H1 (cell line): ENCODE data around the gene RADIL. TPM values are rescaled to one million over a fixed set of nuclear protein-coding genes. Genes with fewer than 3 reads are reported as not detected.

Experiments used
- CHD7 ChIP-seq: fragments of 300-600 bp; sonication (generic); IDR thresholded peaks from 2 replicates; pipeline ENCODE4 v1.7.1; 2012; ENCODE audit warnings: low read length, moderate library complexity, mild to moderate bottlenecking, inconsistent platforms; ENCODE audit not compliant: insufficient replicate concordance
- CTCF ChIP-seq, 3 experiments: IDR thresholded peaks; 1 replicate in 2 of 3; 2 replicates in 1 of 3; pipeline versions ENCODE4 v1.5.1 to v1.6.1; 2011; ENCODE audit warnings: low read length in 3 of 3, mild to moderate bottlenecking in 3 of 3, inconsistent platforms in 2 of 3, low read depth in 1 of 3, moderate library complexity in 1 of 3; ENCODE audit not compliant: insufficient read depth in 1 of 3; ENCODE audit errors: control extremely low read depth in 1 of 3
- FOSL1 ChIP-seq: IDR thresholded peaks from 2 replicates; pipeline ENCODE4 v1.6.1; 2011; ENCODE audit warnings: mild to moderate bottlenecking, low read depth, low read length, moderate library complexity; ENCODE audit not compliant: insufficient read depth
- JUND ChIP-seq: IDR thresholded peaks from 2 replicates; pipeline ENCODE4 v1.6.1; 2011; ENCODE audit warnings: mild to moderate bottlenecking, improper control_type of control experiment, low read length
- KDM5A ChIP-seq: fragments of 200-600 bp; IDR thresholded peaks from 2 replicates; pipeline ENCODE4 v1.7.1; 2012; ENCODE audit warnings: mild to moderate bottlenecking, low read length, inconsistent platforms, mixed read lengths
- RNF2 ChIP-seq: fragments of 200-900, 300-1000 bp; sonication (generic); IDR thresholded peaks from 2 replicates; pipeline ENCODE4 v1.7.1; 2016; ENCODE audit warnings: borderline replicate concordance, low read depth, mild to moderate bottlenecking, antibody characterized with exemption, low read length; ENCODE audit not compliant: poor library complexity, severe bottlenecking; ENCODE audit errors: missing control alignments
- RXRA ChIP-seq: IDR thresholded peaks from 2 replicates; pipeline ENCODE4 v1.6.1; 2011; ENCODE audit warnings: low read depth, mild to moderate bottlenecking, low read length, moderate library complexity; ENCODE audit not compliant: insufficient read depth
- ZNF274 ChIP-seq: IDR thresholded peaks from 2 replicates; pipeline ENCODE4 v1.7.0; 2012; ENCODE audit warnings: low read length, borderline replicate concordance; ENCODE audit errors: extremely low read depth
- polyA plus RNA-seq, 7 experiments: library from polyadenylated mRNA; depleted of rRNA in 3 of 7; stranded (reverse) in 5 of 7; unstranded in 2 of 7; fragments of >200 nt in 5 of 7; fragments of 200-250 nt in 2 of 7; gene quantifications; 1 replicate in 5 of 7; 2 replicates in 1 of 7; 4 replicates in 1 of 7; pipeline versions ENCODE4 v1.2.1 to v1.2.3, GENCODE V29; 2011 to 2013; ENCODE audit warnings: missing spikeins in 2 of 7, mixed read lengths in 2 of 7
- total RNA-seq: library from RNA; stranded (reverse); fragmentation: NEBNext Ultra II Directional; extraction: Animal tissue kit (Norgen Biotek cat#: 25700); gene quantifications from 2 replicates; pipeline ENCODE4 v1.2.1, GENCODE V29; 2021

The RADIL gene
- total and polyA plus RNA-seq, 2 of the 8 experiments (the other 6 are each of a cell fraction or from before 2014, with no cell fraction given), result 5.0 to 5.4 TPM

GRCh38 chr7:4783762-4784351 lies 99.7 kb downstream of the RADIL start (continued):
- TF ChIP-seq CHD7 (no peak), CTCF (IDR thresholded peaks at IDR 0.05; ENCODE audit: control extremely low read depth in 1 of 3, insufficient read depth in 1 of 3, low read depth in 1 of 3, low read length in 3 of 3) (no peak), KDM5A (no peak), RNF2 (no peak), RXRA (no peak), ZNF274 (no peak), FOSL1 (no peak), JUND (no peak)
